HepG2 (cell line): ENCODE measurements around the gene MAPK1. TPM values are rescaled to one million over a fixed set of nuclear protein-coding genes. Genes with fewer than 3 reads are reported as not detected.
"Not testable (repeated sequence)": the region's sequence is repeated elsewhere in the genome, so short reads cannot be mapped to it uniquely, and the experiment has no call there.

Source experiments
- ATAC-seq: fragments of 200-7000 bp; cut with Tn5 transposase; 3 replicates; pipeline ENCODE4 v1.9.1; 2020; ENCODE audit warnings: mild to moderate bottlenecking, moderate library complexity
- BruUV-seq: library from RNA; stranded (reverse); fragments of 400-500 nt; replicated peaks from 2 replicates; lab custom pipeline; 2021; lab: Mats Ljungman, UMichigan
- CTCF ChIA-PET: fragments of 300-600 bp; formaldehyde crosslinking; extraction: SDS; loops from one replicate; lab custom pipeline; 2021; ENCODE audit warnings: low total read pairs, inconsistent platforms, low intra/inter-chr PET ratio; lab: Yijun Ruan, JAX
- POLR2A ChIA-PET: fragments of 350-600 bp; sonication (Branson Sonifier 250); formaldehyde crosslinking; loops from one replicate; lab custom pipeline; 2020; ENCODE audit warnings: antibody characterized with exemption, inconsistent platforms; lab: Yijun Ruan, JAX
- DNase-seq: peaks from one replicate; pipeline ENCODE4 v3.0.0-alpha.2; 2015; ENCODE audit warnings: low spot score
- FAIRE-seq: peaks from 3 replicates; lab custom pipeline; 2011; peaks lifted over from hg19 to GRCh38; lab: Jason Lieb, UNC
- H2AFZ ChIP-seq: one replicate; pipeline ENCODE4 v1.6.1; 2011; ENCODE audit warnings: low read length, inconsistent platforms
- H3K27ac ChIP-seq: fragments of 300-600 bp; 3 replicates; pipeline ENCODE4 v1.8.0; 2011; ENCODE audit warnings: mixed run types, mild to moderate bottlenecking, mixed read lengths, low read length, inconsistent platforms; ENCODE audit not compliant: insufficient read depth; ENCODE audit errors: extremely low read length
- H3K27me3 ChIP-seq, 2 experiments: fragments of 200-600 bp in 1 of 2; 2 replicates in 1 of 2; 3 replicates in 1 of 2; pipeline versions ENCODE4 v1.6.0 to v1.8.0; 2011; ENCODE audit warnings: low read length in 2 of 2, mild to moderate bottlenecking in 2 of 2, moderate library complexity in 2 of 2, inconsistent platforms in 1 of 2; ENCODE audit not compliant: insufficient read depth in 2 of 2, control insufficient read depth in 1 of 2
- H3K36me3 ChIP-seq, 2 experiments: fragments of 200-600 bp in 1 of 2; replicated peaks in 1 of 2; 2 replicates in 1 of 2; 3 replicates in 1 of 2; pipeline versions ENCODE4 v1.5.1 to v1.8.0; 2011; ENCODE audit warnings: low read length in 2 of 2, inconsistent platforms in 1 of 2; ENCODE audit not compliant: insufficient read depth in 2 of 2, control insufficient read depth in 1 of 2
- H3K4me1 ChIP-seq: 2 replicates; pipeline ENCODE4 v1.5.1; 2012; ENCODE audit warnings: low read length, inconsistent platforms; ENCODE audit not compliant: insufficient read depth
- H3K4me2 ChIP-seq: 2 replicates; pipeline ENCODE4 v1.6.0; 2011; ENCODE audit warnings: low read depth, low read length, inconsistent platforms
- H3K4me3 ChIP-seq, 3 experiments: fragments of 200-600 bp in 1 of 3; sonication (generic), shearing (Covaris generic) in 1 of 3; replicated peaks in 1 of 3; 2 replicates each; pipeline ENCODE4 v1.5.1; 2011 to 2016; ENCODE audit warnings: low read length in 3 of 3, inconsistent platforms in 2 of 3, low read depth in 2 of 3, mild to moderate bottlenecking in 2 of 3, control low read depth in 1 of 3, mixed read lengths in 1 of 3; ENCODE audit not compliant: insufficient read depth in 1 of 3
- H3K79me2 ChIP-seq: one replicate; pipeline ENCODE4 v1.6.1; 2011; ENCODE audit warnings: low read length, inconsistent platforms; ENCODE audit not compliant: insufficient read depth
- H3K9ac ChIP-seq: 2 replicates; pipeline ENCODE4 v1.6.0; 2011; ENCODE audit warnings: mild to moderate bottlenecking, low read depth, low read length, inconsistent platforms; ENCODE audit not compliant: insufficient read depth
- H3K9me3 ChIP-seq: 2 replicates; pipeline ENCODE4 v1.5.1; 2012; ENCODE audit warnings: mild to moderate bottlenecking, low read length
- H4K20me1 ChIP-seq: 2 replicates; pipeline ENCODE4 v1.6.0; 2011; ENCODE audit warnings: inconsistent platforms, mild to moderate bottlenecking, low read length, moderate library complexity; ENCODE audit not compliant: insufficient read depth
- NFE2L2 ChIP-seq: fragments of 150-350 bp; IDR thresholded peaks from 2 replicates; pipeline ENCODE4 v1.6.1; 2014; ENCODE audit warnings: low read length
- WGBS: methylation state at CpG from one replicate; pipeline ENCODE4 v1.1.6; 2017; ENCODE audit warnings: low lambda C conversion rate; 5-methylcytosine and 5-hydroxymethylcytosine counted together
- in situ Hi-C: cut with HindIII; loops from 2 replicates; pipeline ENCODE4 v1.10.0; 2017; ENCODE audit warnings: low pct_unique_long_range_greater_than_20kb; ENCODE audit not compliant: extremely low pct_ligation_motif_present
- intact Hi-C: fragments of 100-400 bp; cut with micrococcal nuclease; formaldehyde crosslinking; loops from one replicate; pipeline ENCODE4 v1.10.0; 2022; ENCODE audit not compliant: unreplicated experiment
- polyA plus RNA-seq, 8 experiments: library from polyadenylated mRNA; depleted of rRNA in 3 of 8; stranded (reverse) in 7 of 8; unstranded in 1 of 8; fragments of >200 nt; fragmentation: Illumina TruSeq in 4 of 8; extraction: Trizol in 4 of 8; gene quantifications; 2 replicates each; pipeline versions ENCODE4 v1.2.1 to v1.2.3, GENCODE V29; 2011 to 2016; ENCODE audit warnings: low read depth in 4 of 8, missing spikeins in 1 of 8, mixed read lengths in 1 of 8; ENCODE audit not compliant: insufficient read depth in 1 of 8
- total RNA-seq, 5 experiments: library from RNA; depleted of rRNA; stranded (reverse); fragments of >200 nt; fragmentation: Illumina TruSeq; extraction: Trizol; gene quantifications; 2 replicates each; pipeline ENCODE4 v1.2.3, GENCODE V29; 2016; ENCODE audit warnings: low read depth in 1 of 5
- TF ChIP-seq, protein P1 (sequence below): sonication (generic); formaldehyde crosslinking; IDR thresholded peaks from 2 replicates; pipeline ENCODE4 v1.5.0; 2020; ENCODE audit warnings: mild to moderate bottlenecking, missing genetic modification reagents

Gene MAPK1
- total and polyA plus RNA-seq, 2 of the 13 experiments (the other 11 are each of a cell fraction or from before 2014, with no cell fraction given), result 107 to 114 TPM

DNA sequence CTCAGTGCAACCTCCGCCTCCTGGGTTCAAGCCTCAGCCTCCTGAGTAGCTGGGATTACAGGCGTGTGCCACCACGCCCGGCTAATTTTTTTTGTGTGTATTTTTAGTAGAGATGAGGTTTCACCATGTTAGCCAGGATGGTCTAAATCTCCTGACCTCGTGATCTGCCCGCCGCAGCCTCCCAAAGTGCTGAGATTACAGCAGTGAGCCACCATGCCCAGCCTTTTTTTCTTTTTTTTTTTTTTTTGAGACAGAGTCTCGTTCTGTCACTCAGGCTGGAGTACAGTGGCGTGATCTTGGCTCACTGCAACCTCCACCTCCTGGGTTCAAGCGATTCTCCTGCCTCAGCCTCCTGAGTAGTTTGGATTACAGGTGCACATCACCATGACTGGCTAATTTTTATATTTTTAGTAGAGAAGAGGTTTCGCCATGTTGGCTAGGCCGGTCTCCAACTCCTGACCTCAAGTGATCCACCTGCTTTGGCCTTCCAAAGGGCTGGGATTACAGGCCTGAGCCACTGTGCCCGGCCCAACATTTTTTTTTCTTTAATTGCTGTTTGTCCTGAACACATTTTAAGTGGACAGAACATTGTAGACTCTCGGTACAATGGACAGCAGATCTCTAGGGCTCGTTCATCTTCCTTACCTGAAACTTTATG, 146.1 kb downstream of the MAPK1 start:
- ATAC-seq, H3K4me2 ChIP-seq, H3K9me3 ChIP-seq, H3K9ac ChIP-seq, BruUV-seq, H4K20me1 ChIP-seq, CTCF ChIA-PET, intact Hi-C loops, DNase-seq, FAIRE-seq, in situ Hi-C loops, H3K4me3 ChIP-seq, H2AFZ ChIP-seq, H3K79me2 ChIP-seq, H3K4me1 ChIP-seq, H3K36me3 ChIP-seq, H3K27ac ChIP-seq, H3K27me3 ChIP-seq, POLR2A ChIA-PET: not testable (repeated sequence)
- TF ChIP-seq NFE2L2, result 0 out of 2 replicates have a peak, but pooled peaks have one; percentile 6
- 71% methylated on average over 15 of the region's 15 CpGs for WGBS

DNA sequence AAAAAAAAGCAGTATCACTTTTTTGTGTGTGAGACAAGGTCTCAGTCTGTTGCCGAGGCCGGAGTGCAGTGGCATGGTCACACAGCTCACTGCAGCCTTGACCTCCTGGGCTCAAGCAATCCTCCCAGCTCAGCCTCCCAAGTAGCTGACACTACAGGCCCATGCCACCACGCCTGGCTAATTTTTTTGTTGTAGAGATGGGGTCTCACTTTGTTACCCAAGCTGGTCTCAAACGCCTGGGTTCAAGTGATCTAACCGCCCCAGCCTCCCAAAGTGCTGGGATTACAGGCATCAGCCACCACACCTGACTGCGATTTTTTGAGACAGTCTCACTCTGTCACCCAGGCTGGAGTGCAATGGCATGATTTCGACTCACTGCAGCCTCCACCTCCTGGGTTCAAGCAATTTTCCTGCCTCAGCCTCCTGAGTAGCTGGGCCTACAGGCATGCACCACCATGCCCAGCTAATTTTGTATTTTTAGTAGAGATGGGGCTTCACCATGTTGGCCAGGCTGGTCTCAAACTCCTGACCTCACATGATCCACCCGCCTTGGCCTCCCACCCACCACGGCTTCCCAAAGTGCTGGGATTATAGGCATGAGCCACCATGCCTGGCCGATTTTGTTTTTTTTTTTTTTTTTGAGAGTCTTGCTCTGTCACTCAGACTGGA, 147.1 kb downstream of the MAPK1 start:
- CTCF ChIA-PET, result not testable (repeated sequence)

More for the DNA sequence above, 147.1 kb downstream of the MAPK1 start:
- H3K4me2 ChIP-seq, H3K27ac ChIP-seq, intact Hi-C loops, H4K20me1 ChIP-seq, ATAC-seq, H3K9me3 ChIP-seq, POLR2A ChIA-PET, H3K4me3 ChIP-seq, FAIRE-seq, H2AFZ ChIP-seq, H3K79me2 ChIP-seq, DNase-seq, H3K27me3 ChIP-seq, H3K9ac ChIP-seq: not testable (repeated sequence)
- TF ChIP-seq, protein P1, sequence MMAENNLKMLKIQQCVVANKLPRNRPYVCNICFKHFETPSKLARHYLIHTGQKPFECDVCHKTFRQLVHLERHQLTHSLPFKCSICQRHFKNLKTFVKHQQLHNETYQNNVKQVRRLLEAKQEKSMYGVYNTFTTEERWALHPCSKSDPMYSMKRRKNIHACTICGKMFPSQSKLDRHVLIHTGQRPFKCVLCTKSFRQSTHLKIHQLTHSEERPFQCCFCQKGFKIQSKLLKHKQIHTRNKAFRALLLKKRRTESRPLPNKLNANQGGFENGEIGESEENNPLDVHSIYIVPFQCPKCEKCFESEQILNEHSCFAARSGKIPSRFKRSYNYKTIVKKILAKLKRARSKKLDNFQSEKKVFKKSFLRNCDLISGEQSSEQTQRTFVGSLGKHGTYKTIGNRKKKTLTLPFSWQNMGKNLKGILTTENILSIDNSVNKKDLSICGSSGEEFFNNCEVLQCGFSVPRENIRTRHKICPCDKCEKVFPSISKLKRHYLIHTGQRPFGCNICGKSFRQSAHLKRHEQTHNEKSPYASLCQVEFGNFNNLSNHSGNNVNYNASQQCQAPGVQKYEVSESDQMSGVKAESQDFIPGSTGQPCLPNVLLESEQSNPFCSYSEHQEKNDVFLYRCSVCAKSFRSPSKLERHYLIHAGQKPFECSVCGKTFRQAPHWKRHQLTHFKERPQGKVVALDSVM (CRISPR knock-in tag), result peak; percentile 45; the same call in 1 of the 2 replicates
- TF ChIP-seq, all 625 proteins: peak for 1; not testable (repeated sequence) for 624
- BruUV-seq, in situ Hi-C loops, H3K36me3 ChIP-seq, H3K4me1 ChIP-seq: not testable (repeated sequence)
- WGBS, result 49% methylated on average over 6 of the region's 10 CpGs
